NCI-H2171 treated with DMSO at 0.1 percent for 48 hours (cell line): Measurements from ENCODE around the gene GPC5.

Experiments used
- DNase-seq: peaks from one replicate; lab custom pipeline; 2025; lab: John Stamatoyannopoulos, UW

The GPC5 gene

GRCh38 chr13:91986761-91987483 lies 588.5 kb downstream of the GPC5 start:
- DNase-seq, result no peak

GRCh38 chr13:91988331-91988730 lies 589.9 kb downstream of the GPC5 start:
- DNase-seq, result no peak

GRCh38 chr13:92012787-92013186 lies 614.4 kb downstream of the GPC5 start:
- DNase-seq, result no peak

DNA sequence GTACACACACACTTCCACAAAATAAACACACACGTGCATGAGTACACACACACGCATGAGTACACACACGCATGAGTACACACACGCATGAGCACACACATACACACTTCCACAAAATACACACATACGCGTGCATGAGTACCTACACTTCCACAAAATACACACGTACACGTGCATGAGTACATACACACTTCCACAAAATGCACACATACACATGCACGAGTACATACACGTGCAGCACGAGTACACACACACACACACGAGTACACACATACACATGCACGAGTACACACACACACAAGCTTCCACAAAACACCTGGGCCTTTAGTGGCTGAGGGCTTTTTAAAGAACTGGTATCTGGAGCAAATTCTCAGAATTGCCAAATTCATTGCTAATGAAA lies 619.3 kb downstream of the GPC5 start:
- DNase-seq, result no peak

DNA sequence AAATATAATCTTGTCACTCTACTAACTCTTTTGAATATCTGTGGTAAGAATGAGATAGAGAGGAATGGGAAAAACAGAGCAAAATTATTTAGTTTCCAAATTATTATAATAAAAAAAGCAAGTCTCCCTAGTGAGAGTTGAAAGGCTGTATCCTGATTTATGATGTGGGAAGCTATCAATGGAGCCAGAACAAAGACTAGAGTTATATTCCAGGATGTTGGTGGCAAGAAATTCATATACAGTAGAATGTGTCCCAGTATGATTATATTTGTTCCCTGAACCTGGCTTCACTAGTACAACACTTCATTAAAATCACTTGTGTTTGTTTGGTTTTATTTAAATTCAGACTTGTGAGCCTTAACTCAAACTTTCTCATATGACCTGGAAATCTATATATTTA lies 630.3 kb downstream of the GPC5 start:
- no peak for DNase-seq

- DNase-seq, result no peak
These were observed 631.2 kb downstream of the GPC5 start for GRCh38 chr13:92029641-92030040.

- DNase-seq, result no peak
These were observed 640.5 kb downstream of the GPC5 start for GRCh38 chr13:92038905-92039304.

GRCh38 chr13:92042522-92042921 lies 644.1 kb downstream of the GPC5 start:
- DNase-seq, result no peak

GRCh38 chr13:92044351-92044750 lies 645.9 kb downstream of the GPC5 start:
- DNase-seq, result no peak

- no peak for DNase-seq
These were observed 656.0 kb downstream of the GPC5 start for GRCh38 chr13:92054389-92054788.

DNA sequence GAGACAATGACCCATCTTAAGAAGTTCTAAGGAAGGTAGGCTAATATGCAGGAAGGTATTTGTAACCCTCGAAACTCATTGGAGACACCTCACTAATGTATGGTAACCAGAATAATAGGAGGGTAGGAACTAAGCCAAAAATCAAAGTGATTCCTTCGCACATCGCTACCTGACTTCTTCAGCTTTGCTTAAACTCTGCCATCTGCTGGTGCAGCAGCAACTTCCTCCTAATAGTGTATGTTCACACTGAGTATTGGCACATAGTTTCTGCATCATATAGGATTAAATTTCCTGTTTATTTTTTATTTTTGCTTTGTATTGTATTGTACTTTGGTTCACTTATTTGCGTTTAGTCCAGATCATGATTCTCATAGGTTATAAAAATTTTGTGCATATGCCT lies 676.2 kb downstream of the GPC5 start:
- DNase-seq, result peak; percentile 62

DNA sequence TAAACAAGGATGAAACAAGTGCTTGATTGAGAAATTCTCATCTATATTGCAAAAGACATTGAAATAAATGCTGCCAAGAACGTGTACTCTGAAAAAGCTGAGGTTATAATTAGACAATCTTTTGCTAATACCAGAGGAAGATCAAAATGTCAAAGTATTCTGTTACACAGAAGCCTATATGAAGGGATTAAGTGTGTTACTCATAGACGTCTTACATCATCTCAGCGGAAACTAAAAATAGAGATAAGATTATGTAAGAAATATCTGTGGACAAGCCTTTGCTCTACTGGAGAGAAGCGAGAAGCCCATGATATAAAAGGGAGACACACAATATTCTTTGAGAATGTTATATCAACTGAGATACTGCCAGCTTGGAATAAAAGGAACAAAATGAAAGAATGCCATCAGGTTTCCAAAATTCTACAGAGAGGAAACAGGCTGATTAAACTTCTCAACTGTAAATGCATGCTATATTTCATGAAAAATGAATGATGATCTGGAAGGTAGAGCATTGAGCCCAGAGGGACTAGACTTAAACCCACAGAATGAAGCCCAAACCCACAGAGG lies 699.0 kb downstream of the GPC5 start:
- no peak for DNase-seq

DNA sequence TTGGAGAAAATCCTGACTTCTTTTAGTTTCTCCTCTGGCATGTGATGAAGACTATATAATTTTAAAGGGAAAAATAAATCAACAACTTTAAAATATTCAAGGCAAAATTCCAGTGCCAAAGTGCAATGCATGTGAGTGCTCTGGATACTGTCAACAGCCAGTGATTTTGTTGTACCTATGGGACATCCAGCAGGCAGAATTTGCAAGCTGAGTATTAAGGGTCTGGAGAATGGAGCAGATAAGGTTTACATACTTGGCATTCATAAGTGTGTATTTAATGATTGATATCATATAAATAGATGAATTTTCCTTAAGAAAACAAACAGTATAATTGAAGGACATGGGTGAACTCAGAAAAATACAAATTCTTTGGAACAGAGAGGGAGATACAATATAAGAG lies 703.4 kb downstream of the GPC5 start:
- no peak for DNase-seq

DNA sequence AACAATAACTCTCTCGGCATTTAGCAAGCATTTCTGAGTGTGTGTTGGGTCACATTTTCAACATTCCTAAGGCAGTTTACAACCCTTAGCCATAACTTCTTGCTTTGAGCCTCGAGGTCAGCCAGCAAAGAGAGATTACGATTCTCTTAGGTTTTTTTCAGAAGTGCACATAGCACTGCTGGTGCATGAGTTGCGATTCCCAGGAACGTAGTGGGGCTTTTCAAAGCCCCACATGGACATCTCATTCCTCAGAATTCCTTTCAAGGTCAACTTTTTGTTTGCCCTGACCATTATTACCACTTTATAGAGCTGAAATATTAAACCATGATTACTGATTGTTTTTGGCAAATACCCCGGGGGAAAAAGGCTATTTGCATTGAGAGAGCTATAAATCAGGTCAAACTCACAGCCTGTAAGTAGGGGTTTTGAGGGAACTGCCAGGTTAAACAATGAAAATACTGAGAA lies 705.3 kb downstream of the GPC5 start:
- no peak for DNase-seq

- peak; percentile 73 for DNase-seq
These were observed 723.9 kb downstream of the GPC5 start for GRCh38 chr13:92122186-92122853.

DNA sequence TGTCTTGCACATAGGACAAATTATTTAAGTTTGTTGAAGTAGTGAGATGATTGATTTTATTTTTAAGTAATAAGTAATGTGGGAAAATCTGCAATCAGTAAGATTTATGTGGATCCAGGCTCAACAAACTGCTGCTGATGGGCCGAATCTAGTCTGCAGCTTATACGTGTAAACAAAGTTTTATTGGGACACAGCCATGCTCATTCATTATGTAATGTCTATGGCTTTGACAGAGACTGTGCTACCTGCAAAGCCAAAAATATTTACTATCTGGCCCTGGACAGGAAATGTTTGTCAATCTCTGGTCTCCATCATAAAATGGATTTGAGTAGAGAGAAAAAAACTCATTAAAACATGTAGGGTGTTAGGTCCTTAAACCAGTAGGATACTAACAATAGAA lies 728.0 kb downstream of the GPC5 start:
- DNase-seq, result no peak

GRCh38 chr13:92135509-92135908 lies 737.1 kb downstream of the GPC5 start:
- no peak for DNase-seq

- no peak for DNase-seq
These were observed 738.2 kb downstream of the GPC5 start for GRCh38 chr13:92136449-92137155.

DNA sequence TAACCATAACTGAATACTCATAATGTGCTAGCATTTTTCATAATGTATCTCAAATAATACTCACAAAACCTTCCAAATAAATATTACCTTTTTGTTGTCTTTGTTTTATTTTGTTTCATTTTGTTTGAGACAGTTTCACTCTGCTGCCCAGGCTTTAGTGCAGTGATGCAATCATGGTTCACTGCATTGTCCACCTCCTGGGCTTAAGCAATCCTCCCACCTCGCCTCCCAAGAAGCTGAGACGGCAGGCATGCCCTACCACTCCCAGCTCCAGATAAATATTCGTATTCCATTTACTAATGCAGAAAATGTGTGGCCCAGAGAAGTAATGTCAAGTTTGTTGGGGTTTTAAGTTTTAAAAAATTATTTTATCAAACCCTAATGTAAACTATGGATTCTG lies 739.1 kb downstream of the GPC5 start:
- DNase-seq, result no peak

- DNase-seq, result no peak
These were observed 745.3 kb downstream of the GPC5 start for GRCh38 chr13:92143766-92144165.

DNA sequence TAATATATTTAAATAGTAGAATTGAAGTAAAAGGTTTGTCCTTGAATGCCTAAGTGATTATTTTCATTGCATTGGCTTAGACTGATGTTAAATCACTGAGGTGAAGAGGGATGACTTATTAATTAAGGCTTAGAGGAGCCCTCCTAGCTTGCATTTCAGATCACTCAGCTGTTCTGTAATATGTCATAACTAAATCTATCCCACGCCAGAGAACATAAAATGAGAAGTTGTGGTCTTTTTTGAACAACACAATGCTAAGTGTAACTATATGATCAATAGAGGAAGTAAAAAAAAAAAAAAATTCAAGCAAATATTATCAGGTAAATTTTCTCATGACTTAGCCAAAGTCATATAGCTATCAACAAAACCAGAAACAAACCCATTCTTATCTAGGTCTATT lies 752.2 kb downstream of the GPC5 start:
- DNase-seq, result no peak

DNA sequence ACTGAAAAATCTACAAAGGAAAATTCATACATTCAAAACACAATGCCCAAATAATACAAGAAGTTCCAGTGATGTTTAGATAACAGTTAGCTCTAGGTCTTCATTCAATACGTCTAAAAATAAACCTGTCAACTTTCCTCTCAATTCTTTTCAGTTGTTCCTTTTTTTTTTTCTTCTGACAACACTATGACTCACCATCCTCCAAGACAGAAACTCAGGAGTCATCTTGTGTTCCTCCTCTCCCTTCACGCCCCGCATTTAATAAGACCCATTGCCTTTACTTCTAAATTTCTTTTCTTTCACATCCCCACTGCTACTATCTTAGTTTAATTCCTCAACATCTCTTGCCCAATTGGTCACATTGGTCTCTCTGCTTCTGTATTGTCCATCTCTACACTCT lies 759.9 kb downstream of the GPC5 start:
- no peak for DNase-seq

GRCh38 chr13:92164822-92165221 lies 766.4 kb downstream of the GPC5 start:
- DNase-seq, result no peak
